H7 (cell line): ENCODE data around the gene NRDC. TPM values are rescaled to one million over a fixed set of nuclear protein-coding genes. Genes with fewer than 3 reads are reported as not detected.
"Not testable (repeated sequence)": the region's sequence is repeated elsewhere in the genome, so short reads cannot be mapped to it uniquely, and the experiment has no call there.

Experiments used
- DNase-seq: peaks from one replicate; pipeline ENCODE4 v3.0.0; 2012
- H3K27me3 ChIP-seq: 2 replicates; pipeline ENCODE4 v1.6.0; 2011; ENCODE audit warnings: mild to moderate bottlenecking, low read length; ENCODE audit not compliant: control insufficient read depth, insufficient read depth
- H3K36me3 ChIP-seq: replicated peaks from 2 replicates; pipeline ENCODE4 v1.5.1; 2011; ENCODE audit warnings: low read length; ENCODE audit not compliant: control insufficient read depth, insufficient read depth
- H3K4me3 ChIP-seq: 2 replicates; pipeline ENCODE4 v1.5.1; 2011; ENCODE audit warnings: low read depth, mild to moderate bottlenecking, control low read depth, low read length, moderate library complexity; ENCODE audit not compliant: insufficient read depth
- total RNA-seq: library from RNA; depleted of rRNA; stranded (reverse); fragments of >200 nt; shearing (Covaris generic); gene quantifications from 2 replicates; pipeline ENCODE4 v1.2.3, GENCODE V29; 2014

NRDC gene
- total RNA-seq, 1 experiment from 2014 or later = 103 TPM

GRCh38 chr1:51907079-51907702 is 28.7 kb upstream of the NRDC start:
- no peaks in the 10 kb centered on the region; the same call in none of the 2 replicates for H3K36me3 ChIP-seq
- H3K27me3 ChIP-seq = no peaks in the 10 kb centered on the region
- DNase-seq = no peak
- no peak overlapping the region for H3K4me3 ChIP-seq

DNA sequence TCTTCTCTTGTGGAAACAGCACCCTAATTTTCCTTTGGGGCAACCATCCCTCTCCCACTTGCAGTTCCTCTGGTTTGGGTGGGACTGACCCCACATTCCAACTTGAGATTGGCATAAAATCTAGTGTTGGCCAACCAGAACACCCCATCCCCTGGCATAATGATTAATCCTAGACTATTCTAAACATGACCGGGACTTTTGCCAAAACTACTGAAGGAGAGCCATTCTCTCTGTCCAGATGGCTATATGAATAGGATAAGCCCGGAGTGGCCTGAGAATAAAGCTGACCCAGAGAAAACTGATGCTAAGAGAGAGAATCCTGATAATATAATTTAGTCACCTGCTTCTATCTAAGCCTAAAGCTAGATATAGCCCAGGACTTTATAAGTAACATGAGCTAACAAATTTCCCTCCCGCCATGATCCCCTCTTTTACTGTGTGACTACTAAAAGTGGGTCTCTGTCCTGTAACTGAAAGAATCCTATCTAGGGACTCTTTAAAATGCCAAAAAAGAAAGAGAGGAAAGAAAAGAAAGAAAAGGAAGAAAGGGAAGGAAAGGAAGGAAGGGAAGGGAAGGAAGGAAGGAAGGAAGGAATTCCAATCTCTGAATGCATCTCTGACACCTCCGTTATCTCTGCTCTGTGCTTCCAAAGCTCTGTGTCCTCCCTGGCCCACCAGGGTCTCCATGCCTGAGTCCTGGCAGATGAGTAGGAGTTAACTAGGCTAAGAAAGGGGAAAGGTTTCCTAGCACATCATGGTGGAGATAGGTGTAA is 28.0 kb upstream of the NRDC start:
- Histone ChIP-seq H3K27me3 (no peaks in the 10 kb centered on the region), H3K4me3 (no peak overlapping the region), H3K36me3 (no peaks in the 10 kb centered on the region; the same call in none of the 2 replicates)
- no peak for DNase-seq

GRCh38 chr1:51902456-51902855 is 23.9 kb upstream of the NRDC start:
- H3K27me3 ChIP-seq = no peaks in the 10 kb centered on the region
- H3K36me3 ChIP-seq = no peaks in the 10 kb centered on the region
- H3K4me3 ChIP-seq = no peak overlapping the region
- DNase-seq = no peak

DNA sequence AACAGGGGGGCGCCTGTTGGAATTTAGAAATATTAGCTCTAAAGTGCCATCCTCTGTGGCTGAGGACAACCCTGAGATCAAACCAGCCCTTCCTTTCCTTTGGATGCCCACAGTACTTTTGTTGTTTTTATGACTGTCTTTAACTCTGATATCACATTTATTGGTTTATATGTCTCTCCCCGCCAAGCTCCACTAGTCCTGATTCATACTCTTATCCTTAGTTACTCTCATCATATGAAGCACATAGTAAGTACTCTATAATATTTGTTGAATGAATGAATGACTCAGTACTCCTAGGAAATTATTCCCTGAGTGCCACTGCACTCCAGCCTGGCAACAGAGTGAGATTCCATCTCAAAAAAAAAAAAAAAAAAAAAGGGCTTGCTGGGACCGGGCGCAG is 22.6 kb upstream of the NRDC start:
- DNase-seq = no peak
- no peak overlapping the region for H3K4me3 ChIP-seq
- no peaks in the 10 kb centered on the region for H3K36me3 ChIP-seq
- H3K27me3 ChIP-seq = no peaks in the 10 kb centered on the region

- Histone ChIP-seq H3K27me3 (no peaks in the 10 kb centered on the region), H3K36me3 (no peaks in the 10 kb centered on the region)
- no peak for DNase-seq
Observed at GRCh38 chr1:51899022-51899421, 20.5 kb upstream of the NRDC start.

GRCh38 chr1:51898090-51898734 is 19.7 kb upstream of the NRDC start:
- Histone ChIP-seq H3K36me3 (no peaks in the 10 kb centered on the region), H3K4me3 (no peak overlapping the region), H3K27me3 (no peaks in the 10 kb centered on the region)
- DNase-seq = no peak

More at GRCh38 chr1:51899022-51899421, 20.5 kb upstream of the NRDC start:
- H3K4me3 ChIP-seq = no peak overlapping the region

- DNase-seq = no peak
- no peaks in the 10 kb centered on the region for H3K27me3 ChIP-seq
- H3K36me3 ChIP-seq = no peaks in the 10 kb centered on the region
- no peak overlapping the region for H3K4me3 ChIP-seq
Observed at GRCh38 chr1:51897699-51898031, 19.1 kb upstream of the NRDC start.

GRCh38 chr1:51894748-51895147 is 16.2 kb upstream of the NRDC start:
- not testable (repeated sequence) for H3K27me3 ChIP-seq, DNase-seq, H3K4me3 ChIP-seq, H3K36me3 ChIP-seq

DNA sequence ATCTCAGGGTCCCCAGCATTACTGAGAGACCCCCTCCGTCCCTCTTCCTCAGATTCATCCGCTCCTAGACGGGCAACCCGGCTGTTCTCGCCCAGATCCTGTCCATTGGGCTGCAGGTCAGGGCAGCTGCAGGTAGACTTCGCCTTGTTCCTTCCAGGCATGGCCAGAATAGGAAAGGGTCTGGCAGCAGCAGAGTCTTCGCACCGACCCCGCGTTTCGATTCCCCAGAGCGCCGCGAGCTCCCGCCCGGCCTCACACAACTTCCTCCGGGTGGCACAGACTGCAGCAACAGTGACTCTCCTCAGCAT is 265 bp downstream of the NRDC start:
- H3K36me3 ChIP-seq = no peaks in the 10 kb centered on the region
- DNase-seq = no peak
- peak overlapping the region; percentile 99 for H3K4me3 ChIP-seq
- no peaks in the 10 kb centered on the region for H3K27me3 ChIP-seq

DNA sequence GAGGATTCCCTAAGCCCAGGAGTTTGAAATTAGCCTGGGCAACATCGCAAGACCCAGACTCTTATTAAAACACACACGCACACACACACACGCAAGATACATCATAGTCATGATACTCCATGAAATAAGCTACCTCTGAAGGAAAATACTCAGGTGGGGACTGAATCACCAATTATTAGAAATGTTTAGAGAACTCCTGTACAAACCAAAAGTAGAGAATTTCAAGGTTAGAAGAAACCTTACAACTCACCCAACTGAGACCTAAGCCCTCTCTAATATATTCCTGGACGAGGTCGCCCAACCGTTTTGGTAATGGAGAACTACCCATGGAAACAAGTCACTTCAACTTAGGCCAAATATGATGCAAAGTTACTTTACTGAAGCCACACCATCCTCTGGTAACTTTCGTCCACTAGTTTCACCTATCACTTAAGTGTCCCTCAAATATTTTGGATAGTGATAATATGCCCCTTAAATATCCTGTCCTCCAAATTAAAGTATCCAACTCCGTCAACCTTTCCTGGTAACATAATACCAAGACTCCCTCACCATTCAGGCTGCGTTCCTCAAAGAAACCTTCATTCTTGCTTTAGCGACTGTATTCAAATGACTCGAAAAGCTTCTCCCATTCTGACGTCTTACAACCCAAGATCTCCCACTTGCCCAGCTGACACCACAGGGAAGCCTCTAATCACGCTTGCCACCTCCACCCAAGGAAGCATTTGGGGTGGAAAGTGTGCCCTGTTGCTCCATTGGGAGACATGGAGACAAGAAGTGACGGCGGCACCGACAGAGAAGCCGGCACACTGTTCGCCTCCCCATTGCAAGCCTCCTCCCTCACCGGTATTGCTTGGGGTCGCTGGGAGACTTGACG is 856 bp downstream of the NRDC start:
- H3K4me3 ChIP-seq = peak overlapping the region; percentile 99
- no peak for DNase-seq
- peaks cover 2% of the 10 kb centered on the region; the same call in 1 of the 2 replicates for H3K36me3 ChIP-seq
- no peaks in the 10 kb centered on the region for H3K27me3 ChIP-seq

DNA sequence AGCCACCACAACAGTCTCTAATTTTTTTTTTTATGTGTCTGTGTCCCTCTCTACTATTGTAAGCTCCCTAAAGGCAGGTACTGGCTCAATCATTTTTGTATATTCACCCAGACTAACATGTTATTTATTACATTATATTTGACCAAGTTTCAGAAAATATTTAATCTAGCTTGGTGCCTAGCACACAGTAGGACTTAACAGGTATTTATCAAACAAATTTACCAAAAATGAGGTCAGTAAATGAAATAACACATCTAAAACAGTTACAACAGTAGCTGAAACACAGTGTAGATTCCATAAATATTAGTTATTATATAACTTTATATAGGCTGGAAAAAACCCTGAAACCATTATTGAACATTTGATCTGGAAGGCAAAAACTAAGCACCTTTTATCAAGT is 2.7 kb downstream of the NRDC start:
- H3K36me3 ChIP-seq = peaks cover 2% of the 10 kb centered on the region; the same call in 1 of the 2 replicates
- H3K4me3 ChIP-seq = no peak overlapping the region
- DNase-seq = no peak
- H3K27me3 ChIP-seq = no peaks in the 10 kb centered on the region

DNA sequence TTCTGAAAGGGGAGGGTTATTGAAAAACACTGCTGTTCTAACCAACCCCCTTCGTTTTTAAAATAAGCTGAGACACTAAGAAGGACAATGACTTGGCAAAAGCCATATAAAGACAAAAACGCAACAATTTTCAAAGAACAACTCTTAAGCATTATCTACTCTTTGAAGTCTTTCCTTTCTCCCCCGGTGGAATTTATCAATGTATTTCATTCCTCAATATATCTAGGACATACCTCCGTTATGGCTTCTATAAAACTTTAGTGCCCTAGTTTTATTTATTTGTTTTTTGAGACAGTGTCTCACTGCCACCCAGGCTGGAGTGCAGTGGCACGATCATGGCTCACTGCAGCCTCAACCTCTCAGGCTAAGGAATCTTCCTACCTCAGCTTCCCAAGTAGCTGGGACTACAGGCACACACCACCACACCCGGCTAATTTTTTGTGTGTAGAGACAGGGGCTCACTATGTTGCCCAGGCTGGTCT is 3.2 kb downstream of the NRDC start:
- H3K27me3 ChIP-seq = no peaks in the 10 kb centered on the region
- no peak overlapping the region for H3K4me3 ChIP-seq
- DNase-seq = no peak
- peaks cover 2% of the 10 kb centered on the region; the same call in 1 of the 2 replicates for H3K36me3 ChIP-seq

GRCh38 chr1:51873270-51873669 is 5.3 kb downstream of the NRDC start:
- not testable (repeated sequence) for H3K27me3 ChIP-seq, DNase-seq

GRCh38 chr1:51871351-51871975 is 7.1 kb downstream of the NRDC start:
- DNase-seq = no peak

More at GRCh38 chr1:51873270-51873669, 5.3 kb downstream of the NRDC start:
- H3K36me3 ChIP-seq, H3K4me3 ChIP-seq: not testable (repeated sequence)

More at GRCh38 chr1:51871351-51871975, 7.1 kb downstream of the NRDC start:
- H3K27me3 ChIP-seq = no peaks in the 10 kb centered on the region
- H3K4me3 ChIP-seq = no peak overlapping the region
- peaks cover 2% of the 10 kb centered on the region; the same call in 1 of the 2 replicates for H3K36me3 ChIP-seq
